Activated CD8-positive, alpha-beta memory T cell treated with anti-CD3 and anti-CD28 coated beads for 36 hours (primary cell): Measurements from ENCODE around the gene PPP2R5B. TPM values are rescaled to one million over a fixed set of nuclear protein-coding genes. Genes with fewer than 3 reads are reported as not detected.

Experiments
- CTCF ChIA-PET: fragments of 350-600 bp; sonication (Branson Sonifier 250); formaldehyde crosslinking; loops from one replicate; lab custom pipeline; 2021; ENCODE audit warnings: antibody characterized with exemption; lab: Charles Lee
- POLR2A ChIA-PET: fragments of 350-600 bp; sonication (Branson Sonifier 250); formaldehyde crosslinking; loops from one replicate; lab custom pipeline; 2021; ENCODE audit warnings: antibody characterized with exemption; lab: Charles Lee
- total RNA-seq, 2 experiments: library from RNA; stranded (reverse); gene quantifications; one replicate each; pipeline ENCODE4 v1.2.3, GENCODE V29; 2021

PPP2R5B gene
- total RNA-seq, 2 experiments from 2014 or later, result 11.3 to 11.5 TPM

DNA sequence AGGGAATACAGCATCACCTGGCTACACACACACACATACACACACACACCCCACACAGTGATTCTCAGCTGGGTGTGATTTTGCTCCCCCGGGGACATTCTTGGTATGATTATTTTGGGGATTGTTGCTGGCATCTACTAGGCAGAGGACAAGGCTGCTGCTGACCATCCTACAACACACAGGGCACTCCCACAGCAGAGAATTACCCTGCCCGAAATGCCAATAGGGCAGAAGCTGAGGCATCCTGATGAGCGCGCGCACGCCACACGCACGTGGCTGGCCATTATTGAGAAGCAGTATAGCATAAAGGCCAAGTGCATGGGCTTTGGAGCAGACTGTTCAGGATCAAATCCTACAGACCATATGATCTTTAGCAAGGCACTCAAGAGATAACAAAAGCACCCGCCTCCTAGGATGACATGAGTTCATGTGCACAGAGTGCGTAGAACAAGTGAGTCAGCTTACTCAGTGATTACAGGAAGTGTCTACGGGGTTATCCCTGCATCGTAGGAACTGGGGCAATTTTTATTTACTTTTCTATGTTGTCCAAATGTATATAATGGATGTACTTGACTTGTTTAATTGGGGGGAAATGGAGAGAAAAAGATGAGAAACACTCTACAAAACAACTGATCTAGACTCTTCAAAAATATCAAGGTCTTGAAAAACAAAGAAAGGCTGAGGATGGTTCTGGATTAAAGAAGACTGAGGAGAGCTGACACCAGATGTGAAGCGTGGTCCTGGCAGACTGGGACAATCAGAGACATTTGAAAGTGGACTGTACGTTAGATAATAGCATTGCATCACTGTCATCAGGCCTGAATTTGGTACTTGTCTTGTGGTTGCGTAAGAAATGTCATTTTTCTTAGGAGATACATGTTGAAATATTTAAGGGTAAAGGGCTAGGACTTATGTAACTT lies 38.9 kb upstream of the PPP2R5B start:
- POLR2A ChIA-PET, result interaction anchor here (0.7 to 1.4 kb wide), 5 partner anchors 9 to 33 kb away, joined by 3 to 6 read pairs (median 3); no protein-coding TSS in a partner anchor

GRCh38 chr11:64887234-64887756 lies 37.2 kb upstream of the PPP2R5B start:
- ChIA-PET POLR2A (interaction anchor here (1.5 kb wide), 1 partner anchor 41 kb away, joined by 4 read pairs; no protein-coding TSS in a partner anchor), CTCF (interaction anchor here (0.7 to 17.1 kb wide), 10 partner anchors 11 to 127 kb away, joined by 3 to 475 read pairs (median 5); partner anchors contain the start of genes CDC42BPG, EHD1 and PPP2R5B)

More for the DNA sequence above, 38.9 kb upstream of the PPP2R5B start:
- CTCF ChIA-PET, result interaction anchor here (0.9 to 17.1 kb wide), 6 partner anchors 9 to 33 kb away, joined by 3 to 475 read pairs (median 6); partner anchors contain the start of genes CDC42BPG and EHD1

GRCh38 chr11:64887757-64888405 lies 36.6 kb upstream of the PPP2R5B start:
- ChIA-PET POLR2A (interaction anchor here (0.6 to 1.5 kb wide), 2 partner anchors 28 to 42 kb away, joined by 3 to 4 read pairs; no protein-coding TSS in a partner anchor), CTCF (interaction anchor here (0.7 to 17.1 kb wide), 14 partner anchors 10 to 143 kb away, joined by 3 to 475 read pairs (median 5); partner anchors contain the start of genes CDC42BPG, EHD1 and PPP2R5B)

- ChIA-PET POLR2A (interaction anchor here (0.6 to 1.5 kb wide), 2 partner anchors 28 to 42 kb away, joined by 3 to 4 read pairs; no protein-coding TSS in a partner anchor), CTCF (interaction anchor here (0.7 to 17.1 kb wide), 13 partner anchors 10 to 144 kb away, joined by 3 to 475 read pairs (median 5); partner anchors contain the start of genes CDC42BPG, EHD1 and PPP2R5B)
Observed at GRCh38 chr11:64888406-64888728, 36.1 kb upstream of the PPP2R5B start.

DNA sequence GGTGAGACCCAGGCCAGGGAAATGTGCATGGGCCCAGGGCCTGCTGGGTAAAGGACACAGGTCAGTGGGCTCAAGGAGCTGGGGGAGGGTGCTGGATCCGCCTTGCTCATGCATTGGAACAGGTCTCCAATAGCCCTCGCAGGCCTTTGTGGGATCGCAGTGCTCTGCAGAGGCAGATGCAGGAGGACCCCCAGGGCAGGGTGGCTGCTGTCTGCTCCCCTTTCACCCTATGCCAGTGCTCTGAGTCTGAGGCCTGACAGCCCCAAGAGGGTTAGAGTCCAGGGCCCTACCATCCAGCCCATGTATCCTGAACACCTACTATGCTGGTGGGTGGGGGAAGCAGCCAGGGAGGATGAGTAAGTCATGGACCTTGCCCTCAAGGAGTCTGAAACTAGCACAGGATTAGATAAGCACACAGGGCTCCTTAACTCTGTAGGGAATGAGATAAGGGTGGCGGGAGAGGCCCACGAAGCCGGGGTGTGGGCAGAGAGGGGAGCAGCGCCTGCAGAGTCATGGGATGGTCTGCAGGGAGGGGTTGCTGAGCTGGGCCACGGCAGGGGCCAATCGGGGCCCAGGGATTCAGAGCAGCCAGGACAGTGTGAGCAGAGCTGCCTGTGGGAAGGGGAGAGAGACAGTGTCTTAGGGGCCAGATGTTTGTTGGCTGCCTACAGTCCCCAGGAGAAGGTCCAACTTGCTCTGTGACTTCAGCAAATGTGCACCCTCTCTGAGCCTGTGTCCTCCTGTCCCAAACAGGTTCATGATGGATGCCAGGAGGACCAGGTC lies 35.6 kb upstream of the PPP2R5B start:
- CTCF ChIA-PET, result interaction anchor here (0.6 to 17.1 kb wide), 12 partner anchors 9 to 1619 kb away, joined by 3 to 475 read pairs (median 5); partner anchors contain the start of genes CDC42BPG and EHD1
- POLR2A ChIA-PET, result interaction anchor here (0.7 kb wide), 1 partner anchor 9 kb away, joined by 9 read pairs; no protein-coding TSS in a partner anchor

- CTCF ChIA-PET, result interaction anchor here (0.9 to 17.1 kb wide), 4 partner anchors 13 to 38 kb away, joined by 3 to 475 read pairs (median 4); partner anchors contain the start of gene CDC42BPG
- POLR2A ChIA-PET, result interaction anchor here (0.6 to 0.7 kb wide), 2 partner anchors 18 to 25 kb away, joined by 4 to 8 read pairs; no protein-coding TSS in a partner anchor
Observed at GRCh38 chr11:64890522-64890939, 34.0 kb upstream of the PPP2R5B start.

- CTCF ChIA-PET, result interaction anchor here (1.3 to 17.1 kb wide), 3 partner anchors 22 to 39 kb away, joined by 3 to 475 read pairs (median 3); partner anchors contain the start of gene CDC42BPG
- POLR2A ChIA-PET, result interaction anchor here (0.7 kb wide), 1 partner anchor 19 kb away, joined by 8 read pairs; no protein-coding TSS in a partner anchor
Observed at GRCh38 chr11:64891215-64891848, 33.2 kb upstream of the PPP2R5B start.

DNA sequence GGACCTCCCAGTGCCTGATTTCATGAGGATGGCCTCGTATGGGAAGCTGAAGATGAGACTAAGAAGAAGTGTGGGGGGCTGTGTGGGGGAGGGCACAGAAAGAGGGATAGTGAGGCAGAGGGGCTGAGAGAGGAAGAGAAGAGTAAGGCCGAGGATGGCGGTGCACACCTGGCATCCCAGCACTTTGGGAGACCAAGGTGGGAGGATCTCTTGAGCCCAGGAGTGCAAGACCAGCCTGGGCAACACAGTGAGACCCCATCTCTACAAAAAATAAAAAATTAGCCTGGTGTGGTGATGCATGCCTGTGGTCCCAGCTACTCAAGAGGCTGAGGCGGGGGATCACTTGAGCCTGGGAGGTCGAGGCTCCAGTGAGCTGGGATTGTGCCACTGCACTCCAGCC lies 32.6 kb upstream of the PPP2R5B start:
- ChIA-PET CTCF (interaction anchor here (0.6 to 17.1 kb wide), 4 partner anchors 23 to 711 kb away, joined by 3 to 475 read pairs (median 3); partner anchors contain the start of gene CDC42BPG), POLR2A (interaction anchor here (1.0 kb wide), 1 partner anchor 13 kb away, joined by 3 read pairs; no protein-coding TSS in a partner anchor)

DNA sequence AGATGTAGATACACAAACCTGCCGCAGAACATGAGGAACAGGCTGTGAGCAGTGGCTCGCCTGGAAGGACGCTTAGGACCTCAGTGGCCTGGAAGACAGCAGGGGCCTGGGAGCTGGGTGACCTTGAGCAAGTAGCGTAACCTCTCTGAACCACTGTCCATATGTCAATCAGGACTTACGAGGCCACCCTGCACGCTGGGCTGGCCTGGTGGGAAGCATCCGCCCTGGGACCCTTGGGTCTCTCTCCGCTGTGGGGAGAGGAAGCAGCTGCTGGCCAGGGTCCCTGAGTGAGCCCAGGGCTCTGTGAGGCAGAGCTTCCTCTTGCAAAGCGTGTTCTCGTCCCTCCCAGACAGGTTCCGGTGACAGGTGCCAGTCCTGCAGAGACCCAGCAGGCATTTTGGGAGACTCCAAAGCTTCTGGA lies 32.1 kb upstream of the PPP2R5B start:
- POLR2A ChIA-PET, result interaction anchor here (1.0 kb wide), 1 partner anchor 13 kb away, joined by 3 read pairs; no protein-coding TSS in a partner anchor
- CTCF ChIA-PET, result interaction anchor here (0.6 to 17.1 kb wide), 4 partner anchors 40 to 710 kb away, joined by 3 to 475 read pairs (median 4); partner anchors contain the start of genes ARL2 and CDC42BPG

DNA sequence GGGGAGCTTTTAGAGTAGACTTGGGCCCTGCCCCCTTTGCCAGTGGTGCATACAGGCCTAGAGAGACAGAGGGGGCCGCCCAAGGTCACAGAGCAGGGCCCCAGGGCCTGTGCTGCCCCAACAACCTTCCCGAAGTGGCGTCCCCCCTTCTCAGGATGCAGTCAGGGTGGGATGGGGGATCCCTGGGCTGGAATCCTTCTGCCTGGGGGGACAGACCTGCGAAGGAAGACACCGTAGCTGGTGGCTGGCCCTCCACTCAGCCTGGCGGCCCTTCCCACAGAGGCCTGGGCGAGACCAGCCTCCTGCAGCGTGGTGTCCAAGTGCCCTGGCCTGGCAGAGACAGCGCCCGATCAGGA lies 31.7 kb upstream of the PPP2R5B start:
- ChIA-PET POLR2A (interaction anchor here (1.0 kb wide), 1 partner anchor 14 kb away, joined by 3 read pairs; no protein-coding TSS in a partner anchor), CTCF (interaction anchor here (2.1 to 17.1 kb wide), 2 partner anchors 40 to 122 kb away, joined by 6 to 475 read pairs; partner anchors contain the start of genes ARL2 and CDC42BPG)

- CTCF ChIA-PET, result interaction anchor here (0.5 to 17.1 kb wide), 16 partner anchors 9 to 841 kb away, joined by 3 to 475 read pairs (median 3); partner anchors contain the start of genes ARL2 and CDC42BPG
- POLR2A ChIA-PET, result interaction anchor here (1.1 kb wide), 1 partner anchor 42 kb away, joined by 3 read pairs; no protein-coding TSS in a partner anchor
Observed at GRCh38 chr11:64893194-64894069, 31.1 kb upstream of the PPP2R5B start.

- CTCF ChIA-PET, result interaction anchor here (0.5 to 17.1 kb wide), 19 partner anchors 10 to 840 kb away, joined by 3 to 475 read pairs (median 3); partner anchors contain the start of genes ARL2 and CDC42BPG
- POLR2A ChIA-PET, result interaction anchor here (1.1 kb wide), 1 partner anchor 43 kb away, joined by 3 read pairs; no protein-coding TSS in a partner anchor
Observed at GRCh38 chr11:64894070-64894811, 30.2 kb upstream of the PPP2R5B start.

GRCh38 chr11:64894812-64895452 lies 29.6 kb upstream of the PPP2R5B start:
- CTCF ChIA-PET, result interaction anchor here (0.8 to 17.1 kb wide), 8 partner anchors 16 to 85 kb away, joined by 3 to 475 read pairs (median 4); partner anchors contain the start of gene CDC42BPG
- POLR2A ChIA-PET, result no interaction called here

DNA sequence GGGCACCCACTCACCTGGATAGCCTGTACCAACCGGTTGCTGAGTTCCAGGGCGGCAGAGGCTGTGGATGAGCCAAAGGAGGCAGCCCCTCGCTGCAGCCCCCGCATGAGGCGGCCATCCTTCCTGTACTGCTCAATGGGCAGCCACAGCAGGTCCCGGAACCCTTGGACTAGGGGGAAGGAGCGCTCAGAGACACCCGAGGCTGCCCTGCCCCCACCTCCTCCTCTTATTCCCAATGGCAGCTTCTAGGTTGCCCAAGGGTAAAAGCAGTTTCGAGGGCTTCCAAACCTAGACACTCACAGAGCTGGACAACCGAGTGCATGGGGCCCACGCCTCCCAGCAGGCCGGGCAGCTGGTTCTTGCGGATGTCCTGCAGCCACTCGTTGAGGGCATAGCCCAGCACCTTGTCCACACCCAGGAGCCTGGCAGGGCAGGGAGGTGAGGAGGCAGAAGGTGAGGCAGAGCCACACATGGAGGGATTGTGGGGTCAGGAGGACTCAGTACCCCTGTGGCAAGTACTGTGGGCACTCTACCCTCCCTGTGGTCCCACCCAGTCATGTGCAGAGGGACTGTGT lies 28.0 kb upstream of the PPP2R5B start:
- ChIA-PET POLR2A (no interaction called here), CTCF (interaction anchor here (0.6 to 17.1 kb wide), 2 partner anchors 18 to 44 kb away, joined by 3 to 475 read pairs; partner anchors contain the start of genes CDC42BPG and EHD1)
